PC-9 (cell line): ENCODE data around the gene CSNK2A1.

Source experiments
- EZH2 ChIP-seq: fragments of 200-600 bp; sonication (generic); IDR thresholded peaks from 2 replicates; pipeline ENCODE4 v1.8.0; 2017; ENCODE audit warnings: antibody characterized with exemption, low read depth
- TF ChIP-seq, protein P1 (sequence below): fragments of 200-600 bp; sonication (generic); conservative IDR thresholded peaks from 2 replicates; pipeline ENCODE4 v1.6.1; 2017; ENCODE audit warnings: mixed run types, antibody characterized with exemption, mild to moderate bottlenecking, moderate library complexity

DNA sequence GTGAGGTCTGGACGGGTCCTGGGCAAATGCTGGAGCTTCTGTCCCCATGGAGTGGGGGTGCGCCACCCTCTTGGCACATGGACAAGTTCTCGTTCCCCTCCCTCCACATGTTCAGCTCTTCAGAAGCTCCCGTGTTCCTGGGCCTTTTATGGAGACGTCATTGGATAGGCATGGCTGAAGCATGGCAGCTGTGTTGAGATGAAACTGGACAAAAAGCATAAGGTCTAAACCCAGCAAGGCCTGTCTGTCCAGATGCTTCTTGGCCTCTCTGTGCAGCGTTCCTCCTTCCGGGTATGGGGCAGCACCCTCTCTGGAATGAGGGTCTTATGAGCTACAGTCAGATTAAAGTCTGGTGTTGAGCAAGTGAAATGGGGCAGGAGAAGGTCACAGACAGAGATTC, 108.0 kb downstream of the CSNK2A1 start:
- TF ChIP-seq, protein P1, sequence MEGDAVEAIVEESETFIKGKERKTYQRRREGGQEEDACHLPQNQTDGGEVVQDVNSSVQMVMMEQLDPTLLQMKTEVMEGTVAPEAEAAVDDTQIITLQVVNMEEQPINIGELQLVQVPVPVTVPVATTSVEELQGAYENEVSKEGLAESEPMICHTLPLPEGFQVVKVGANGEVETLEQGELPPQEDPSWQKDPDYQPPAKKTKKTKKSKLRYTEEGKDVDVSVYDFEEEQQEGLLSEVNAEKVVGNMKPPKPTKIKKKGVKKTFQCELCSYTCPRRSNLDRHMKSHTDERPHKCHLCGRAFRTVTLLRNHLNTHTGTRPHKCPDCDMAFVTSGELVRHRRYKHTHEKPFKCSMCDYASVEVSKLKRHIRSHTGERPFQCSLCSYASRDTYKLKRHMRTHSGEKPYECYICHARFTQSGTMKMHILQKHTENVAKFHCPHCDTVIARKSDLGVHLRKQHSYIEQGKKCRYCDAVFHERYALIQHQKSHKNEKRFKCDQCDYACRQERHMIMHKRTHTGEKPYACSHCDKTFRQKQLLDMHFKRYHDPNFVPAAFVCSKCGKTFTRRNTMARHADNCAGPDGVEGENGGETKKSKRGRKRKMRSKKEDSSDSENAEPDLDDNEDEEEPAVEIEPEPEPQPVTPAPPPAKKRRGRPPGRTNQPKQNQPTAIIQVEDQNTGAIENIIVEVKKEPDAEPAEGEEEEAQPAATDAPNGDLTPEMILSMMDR: no peak
- TF ChIP-seq EZH2: no peak
